Rectal smooth muscle tissue (tissue), 1 donor: ENCODE data around the gene UNKL.
"Not testable (repeated sequence)": the region's sequence is repeated elsewhere in the genome, so short reads cannot be mapped to it uniquely, and the experiment has no call there.

Source experiments
- H3K27ac ChIP-seq: one replicate; pipeline ENCODE4 v1.7.0; 2013; ENCODE audit warnings: low read depth, low read length, inconsistent platforms
- H3K27me3 ChIP-seq: one replicate; pipeline ENCODE4 v1.7.0; 2013; ENCODE audit warnings: low read length; ENCODE audit not compliant: control insufficient read depth, insufficient read depth
- H3K36me3 ChIP-seq: one replicate; pipeline ENCODE4 v1.7.0; 2013; ENCODE audit warnings: low read length; ENCODE audit not compliant: control insufficient read depth, insufficient read depth
- H3K4me1 ChIP-seq: one replicate; pipeline ENCODE4 v1.7.0; 2013; ENCODE audit warnings: low read length; ENCODE audit not compliant: control insufficient read depth, insufficient read depth
- H3K4me3 ChIP-seq: one replicate; pipeline ENCODE4 v1.7.0; 2013; ENCODE audit warnings: low read length
- H3K9ac ChIP-seq: one replicate; pipeline ENCODE4 v1.7.0; 2013; ENCODE audit warnings: low read length

Gene UNKL

DNA sequence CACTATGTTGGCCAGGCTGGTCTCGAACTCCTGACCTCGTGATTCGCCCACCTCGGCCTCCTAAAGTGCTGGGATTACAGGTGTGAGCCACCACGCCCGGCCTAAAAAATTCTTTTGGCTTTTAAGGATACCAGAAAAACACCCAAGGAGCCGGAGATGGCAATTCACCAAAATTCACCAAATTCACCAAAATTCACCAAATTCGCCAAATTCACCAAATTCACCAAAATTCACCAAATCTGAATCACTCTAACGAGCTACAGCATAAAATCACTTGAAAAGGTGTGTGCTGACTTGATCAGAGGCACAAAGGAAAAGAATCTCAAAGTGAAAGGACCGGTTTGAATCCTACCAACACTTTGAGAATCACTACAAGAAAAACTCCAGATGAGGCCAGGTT, 85.5 kb downstream of the UNKL start:
- H3K27me3 ChIP-seq = peaks cover 16% of the 10 kb centered on the region
- not testable (repeated sequence) for H3K27ac ChIP-seq, H3K36me3 ChIP-seq, H3K4me3 ChIP-seq, H3K4me1 ChIP-seq, H3K9ac ChIP-seq

DNA sequence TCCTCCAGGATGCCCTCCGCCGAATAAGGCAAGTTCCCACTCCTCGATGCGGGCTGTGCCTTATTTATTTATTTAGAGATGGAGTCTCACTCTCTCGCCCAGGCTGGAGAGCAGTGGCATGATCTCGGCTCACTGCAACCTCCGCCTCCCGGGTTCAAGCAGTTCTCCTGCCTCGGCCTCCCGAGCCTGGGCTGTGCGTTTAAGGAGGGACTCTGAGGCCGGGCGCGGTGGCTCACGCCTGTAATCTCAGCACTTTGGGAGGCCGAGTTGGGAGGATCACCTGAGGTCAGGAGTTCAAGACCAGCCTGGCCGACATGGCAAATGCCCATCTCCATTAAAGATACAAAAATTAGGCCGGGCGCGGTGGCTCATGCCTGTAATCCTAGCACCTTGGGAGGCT, 86.4 kb downstream of the UNKL start:
- H3K27ac ChIP-seq, H3K36me3 ChIP-seq, H3K9ac ChIP-seq, H3K4me3 ChIP-seq, H3K4me1 ChIP-seq: not testable (repeated sequence)
- peaks cover 13% of the 10 kb centered on the region for H3K27me3 ChIP-seq

DNA sequence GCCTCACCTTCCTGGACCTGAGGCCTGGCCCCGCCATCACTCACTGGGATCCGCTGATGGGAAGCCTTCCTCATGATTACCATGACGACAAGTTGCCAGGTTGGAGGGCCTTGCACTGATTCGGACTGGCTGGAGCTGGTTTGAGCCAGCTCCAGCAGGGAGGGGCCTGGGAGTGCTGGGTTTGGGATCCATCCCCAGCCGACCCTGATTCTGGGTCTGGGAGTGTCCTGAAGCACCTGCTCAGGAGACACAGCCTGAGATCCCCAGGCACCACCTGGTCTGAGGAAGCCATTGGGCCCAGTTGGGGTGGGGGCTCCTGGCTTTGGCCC, 86.9 kb downstream of the UNKL start:
- Histone ChIP-seq H3K9ac (no peak overlapping the region), H3K4me3 (no peak overlapping the region), H3K27me3 (peaks cover 10% of the 10 kb centered on the region), H3K4me1 (no peaks in the 10 kb centered on the region), H3K36me3 (peaks cover 9% of the 10 kb centered on the region), H3K27ac (no peak overlapping the region)

DNA sequence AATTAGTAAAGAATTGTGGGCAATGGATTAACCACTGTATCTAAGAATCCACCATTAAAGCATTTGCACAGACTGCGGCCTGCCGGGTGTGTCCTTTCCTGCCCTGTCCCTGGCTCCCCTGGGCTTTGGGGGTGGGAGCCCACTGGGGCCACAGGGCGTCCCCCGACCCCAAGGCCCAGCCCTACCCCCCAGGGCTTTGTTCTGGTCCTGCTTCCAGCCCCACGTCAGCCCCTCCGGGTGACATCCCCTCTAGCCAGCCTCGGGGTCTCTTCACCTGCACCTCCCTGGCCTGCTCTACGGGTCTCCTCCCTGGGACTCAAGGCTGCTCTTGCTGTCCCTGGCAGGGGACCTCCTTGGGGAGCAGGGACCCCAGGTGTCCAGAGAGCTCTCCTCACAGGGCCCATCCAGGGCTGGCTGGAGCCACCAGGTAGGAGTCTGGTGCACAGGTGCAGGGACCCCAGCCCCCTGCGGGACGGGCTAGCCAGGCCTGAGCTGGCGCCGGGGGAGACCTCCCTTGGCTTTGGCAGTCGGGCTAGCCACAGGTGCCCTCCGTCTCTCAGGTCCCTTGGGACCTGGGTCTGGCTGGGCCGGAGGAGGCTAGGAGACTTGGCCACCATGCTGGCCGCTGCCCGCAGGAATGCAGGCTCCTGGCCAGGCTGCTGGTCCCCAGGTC, 87.4 kb downstream of the UNKL start:
- no peak overlapping the region for H3K27ac ChIP-seq
- no peak overlapping the region for H3K9ac ChIP-seq
- no peak overlapping the region for H3K4me3 ChIP-seq
- H3K4me1 ChIP-seq = no peaks in the 10 kb centered on the region
- H3K27me3 ChIP-seq = peaks cover 7% of the 10 kb centered on the region
- peaks cover 9% of the 10 kb centered on the region for H3K36me3 ChIP-seq

DNA sequence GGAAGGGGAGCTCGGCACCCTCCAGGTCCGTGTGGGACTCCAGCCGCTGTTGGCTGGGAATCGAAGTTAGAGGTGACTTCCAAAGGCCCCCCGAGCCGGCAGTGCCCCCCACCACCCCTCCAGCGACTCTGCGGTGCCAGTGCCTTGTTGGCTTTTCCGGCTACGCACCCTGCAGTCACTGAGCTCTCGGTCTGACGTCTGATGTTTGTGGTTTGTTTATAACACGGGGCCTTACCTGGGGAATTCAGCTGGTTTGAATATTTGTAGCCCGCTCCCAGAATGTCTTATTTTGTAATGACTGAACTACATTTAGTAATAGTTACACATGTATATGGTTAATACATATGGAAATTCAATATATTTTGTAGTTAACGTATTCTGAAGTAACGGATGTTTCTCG, 88.1 kb downstream of the UNKL start:
- Histone ChIP-seq H3K4me1 (no peaks in the 10 kb centered on the region), H3K36me3 (peaks cover 14% of the 10 kb centered on the region), H3K4me3 (no peak overlapping the region), H3K27me3 (peaks cover 4% of the 10 kb centered on the region), H3K9ac (no peak overlapping the region), H3K27ac (no peak overlapping the region)

DNA sequence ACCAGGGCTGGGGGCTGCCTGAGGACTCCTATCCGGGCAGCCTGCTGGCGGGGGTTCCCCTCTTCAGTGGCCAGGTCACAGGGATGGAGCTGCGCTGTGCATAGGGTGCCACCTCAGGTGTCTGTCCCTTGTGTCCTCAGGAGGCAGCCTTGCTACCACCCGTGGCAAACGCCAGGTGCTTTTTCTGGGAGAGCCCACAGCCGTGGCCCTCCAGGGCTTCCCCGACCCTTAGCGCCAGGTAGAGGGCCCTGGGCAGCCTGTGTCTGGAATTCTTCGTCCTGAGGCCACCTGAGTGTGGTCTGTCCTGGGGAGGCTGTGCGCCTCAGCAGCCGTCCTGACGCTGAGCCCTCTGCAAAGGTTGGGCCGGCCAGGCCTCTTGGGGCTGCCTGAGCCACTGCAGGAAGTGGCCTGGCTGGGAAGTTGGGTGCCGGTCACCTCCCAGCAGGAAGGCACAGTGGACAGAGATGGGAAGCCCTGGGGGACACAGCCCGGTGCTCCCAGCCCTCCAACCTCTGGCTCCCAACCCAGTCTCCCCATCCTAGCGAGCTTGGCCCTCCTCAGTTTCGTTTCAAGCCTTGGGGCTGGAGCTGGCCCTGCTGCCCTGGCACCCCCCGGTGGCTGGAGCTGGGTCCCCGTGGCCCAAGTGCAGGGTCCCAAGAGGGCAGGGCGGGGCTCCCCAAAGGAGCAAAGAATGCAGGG, 88.7 kb downstream of the UNKL start:
- Histone ChIP-seq H3K4me1 (no peaks in the 10 kb centered on the region), H3K27me3 (no peaks in the 10 kb centered on the region), H3K9ac (no peak overlapping the region), H3K27ac (no peak overlapping the region), H3K36me3 (peaks cover 15% of the 10 kb centered on the region), H3K4me3 (no peak overlapping the region)

DNA sequence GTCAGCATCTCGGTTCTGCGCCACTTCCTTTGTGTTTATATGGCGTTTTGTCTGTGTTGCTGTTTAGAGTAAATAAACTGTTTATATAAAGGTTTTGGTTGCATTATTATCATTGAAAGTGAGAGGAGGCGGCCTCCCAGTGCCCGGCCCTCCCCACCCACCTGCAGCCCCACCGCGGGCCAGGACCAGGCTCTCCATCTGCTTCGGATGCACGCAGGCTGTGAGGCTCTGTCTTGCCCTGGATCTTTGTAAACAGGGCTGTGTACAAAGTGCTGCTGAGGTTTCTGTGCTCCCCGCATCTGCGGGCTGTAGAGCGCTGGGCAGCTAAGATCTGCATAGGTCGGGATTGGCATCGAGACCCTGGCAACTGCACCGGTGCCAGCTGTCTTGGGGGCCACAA, 89.2 kb downstream of the UNKL start:
- peaks cover 20% of the 10 kb centered on the region for H3K36me3 ChIP-seq
- H3K4me1 ChIP-seq = no peaks in the 10 kb centered on the region

DNA sequence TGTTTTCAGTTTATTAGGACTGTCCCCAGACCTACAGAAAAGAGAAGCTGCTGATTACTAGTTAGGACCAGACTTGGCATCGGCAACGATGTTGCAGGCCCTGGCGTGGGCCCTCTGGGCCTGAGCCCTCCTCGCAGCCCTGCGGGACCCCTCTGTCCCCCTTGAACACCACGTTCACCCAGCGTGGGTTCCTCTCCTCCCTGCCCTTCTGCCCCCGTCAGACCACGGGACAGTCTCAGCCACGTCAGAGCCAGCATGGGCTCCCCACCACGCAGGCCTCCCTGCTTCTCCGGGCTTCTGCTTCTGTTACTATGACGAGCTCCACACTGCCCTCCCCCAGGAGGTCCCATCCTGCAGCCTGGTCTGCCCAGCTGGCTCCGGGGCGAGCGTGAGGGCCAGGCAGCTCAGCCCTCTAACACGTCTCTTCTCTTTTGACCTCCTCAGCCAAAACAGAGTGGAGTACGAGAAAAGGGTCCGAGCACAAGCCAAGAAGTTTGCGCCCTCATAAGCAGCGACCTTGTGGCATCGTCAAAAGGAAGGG, 90.1 kb downstream of the UNKL start:
- H3K9ac ChIP-seq = no peak overlapping the region
- H3K4me3 ChIP-seq = no peak overlapping the region
- no peaks in the 10 kb centered on the region for H3K27me3 ChIP-seq
- no peaks in the 10 kb centered on the region for H3K4me1 ChIP-seq
- no peak overlapping the region for H3K27ac ChIP-seq
- peaks cover 29% of the 10 kb centered on the region for H3K36me3 ChIP-seq

More for the DNA sequence above, 89.2 kb downstream of the UNKL start:
- H3K9ac ChIP-seq = no peak overlapping the region
- no peaks in the 10 kb centered on the region for H3K27me3 ChIP-seq
- H3K4me3 ChIP-seq = no peak overlapping the region
- no peak overlapping the region for H3K27ac ChIP-seq

DNA sequence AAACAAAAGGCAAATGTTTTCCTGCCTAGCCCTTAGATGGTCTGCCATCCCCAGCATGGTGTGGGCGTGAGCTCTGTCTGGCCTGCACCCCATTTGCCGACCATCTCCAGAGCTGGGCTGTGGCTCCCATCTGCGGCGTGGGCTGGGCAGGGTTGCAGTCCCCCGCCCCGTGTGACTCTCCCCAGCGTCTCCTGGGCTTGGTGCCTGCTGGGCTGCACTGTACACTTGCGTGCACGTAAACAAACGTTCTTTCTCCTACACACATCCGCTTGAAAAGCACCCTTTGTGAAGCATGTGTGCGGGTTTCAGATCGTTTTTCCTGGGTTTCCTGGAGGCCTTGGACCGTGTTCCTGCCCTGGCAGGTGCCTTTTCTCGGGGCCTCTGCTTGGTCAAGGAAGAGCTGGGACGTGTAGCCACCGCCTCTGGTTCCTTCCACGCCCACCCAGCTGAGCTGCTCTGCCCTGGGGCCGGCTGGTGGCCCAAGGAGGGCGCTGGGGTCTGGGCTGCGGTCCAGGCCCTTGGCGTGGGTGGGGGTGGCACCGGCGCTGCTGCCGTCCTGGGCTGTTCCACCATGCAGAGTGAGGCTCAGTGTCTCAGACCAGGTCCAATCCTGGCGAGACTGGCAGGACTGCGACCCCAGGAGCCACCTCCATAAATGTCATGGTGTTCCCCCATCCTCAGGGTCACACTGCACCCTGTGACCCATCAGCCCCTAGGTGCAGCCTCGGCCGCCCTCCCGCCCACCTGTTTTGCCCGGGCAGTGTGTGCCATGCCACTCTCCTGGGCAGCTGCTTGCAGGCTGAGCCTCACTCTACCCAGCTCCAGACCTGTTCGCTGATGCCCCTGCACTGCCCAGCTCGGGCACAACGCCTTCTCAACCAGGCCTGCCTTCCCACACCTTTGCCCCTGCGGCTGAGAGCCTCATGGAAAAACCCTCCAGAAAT, 90.9 kb downstream of the UNKL start:
- Histone ChIP-seq H3K27me3 (no peaks in the 10 kb centered on the region), H3K4me3 (no peak overlapping the region), H3K9ac (no peak overlapping the region), H3K36me3 (peaks cover 36% of the 10 kb centered on the region), H3K27ac (no peak overlapping the region), H3K4me1 (no peaks in the 10 kb centered on the region)

DNA sequence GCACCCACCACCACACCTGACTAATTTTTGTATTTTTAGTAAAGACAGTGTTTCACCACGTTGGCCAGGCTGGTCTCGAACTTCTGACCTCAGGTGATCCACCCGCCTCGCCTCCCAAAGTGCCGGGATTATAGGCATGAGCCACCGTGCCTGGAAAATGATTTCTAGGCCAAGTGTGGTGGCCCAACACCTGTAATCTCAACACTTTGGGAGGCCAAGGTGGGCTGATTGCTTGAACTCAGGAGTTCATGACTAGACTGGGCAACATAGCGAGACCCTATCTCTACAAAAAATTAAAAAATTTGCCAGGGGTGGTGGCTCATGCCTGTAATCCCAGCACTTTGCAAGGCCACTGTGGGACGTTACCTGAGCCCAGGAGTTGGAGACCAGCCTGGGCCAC, 92.1 kb downstream of the UNKL start:
- H3K36me3 ChIP-seq = peaks cover 46% of the 10 kb centered on the region
- no peak overlapping the region for H3K27ac ChIP-seq
- H3K4me1 ChIP-seq = no peaks in the 10 kb centered on the region
- H3K9ac ChIP-seq = no peak overlapping the region
- H3K27me3 ChIP-seq = no peaks in the 10 kb centered on the region
- no peak overlapping the region for H3K4me3 ChIP-seq

DNA sequence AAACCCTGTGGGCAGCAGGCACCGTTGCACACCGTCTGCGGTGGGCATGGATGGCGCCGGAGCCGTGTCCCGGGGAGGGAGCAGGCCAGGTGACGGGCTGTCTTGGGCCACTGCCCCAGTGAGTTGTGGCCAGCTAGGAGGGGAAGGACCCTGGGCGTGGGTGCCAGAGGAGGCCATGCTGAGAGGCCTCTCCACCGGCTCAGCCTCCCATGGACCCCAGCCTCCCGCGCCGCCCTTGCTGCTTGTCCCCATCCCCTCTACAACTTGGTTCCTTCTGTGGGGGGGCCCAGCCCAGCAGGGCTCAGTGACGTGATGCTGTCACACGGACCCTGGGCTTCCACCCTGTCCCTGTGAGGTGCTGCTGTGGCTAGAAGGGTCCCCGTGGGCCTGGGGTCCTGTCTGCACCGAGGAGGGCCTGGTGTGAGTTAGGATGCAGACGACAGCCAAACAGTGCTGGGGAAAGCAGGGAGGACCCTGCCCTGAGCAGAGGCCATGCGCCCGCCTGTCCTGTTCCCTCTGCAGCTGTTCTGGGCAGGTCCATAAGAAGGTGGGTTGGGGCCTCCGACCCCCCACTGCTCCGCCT, 93.8 kb downstream of the UNKL start:
- Histone ChIP-seq H3K27me3 (no peaks in the 10 kb centered on the region), H3K36me3 (peaks cover 60% of the 10 kb centered on the region), H3K9ac (no peak overlapping the region), H3K4me1 (no peaks in the 10 kb centered on the region), H3K4me3 (no peak overlapping the region), H3K27ac (no peak overlapping the region)

DNA sequence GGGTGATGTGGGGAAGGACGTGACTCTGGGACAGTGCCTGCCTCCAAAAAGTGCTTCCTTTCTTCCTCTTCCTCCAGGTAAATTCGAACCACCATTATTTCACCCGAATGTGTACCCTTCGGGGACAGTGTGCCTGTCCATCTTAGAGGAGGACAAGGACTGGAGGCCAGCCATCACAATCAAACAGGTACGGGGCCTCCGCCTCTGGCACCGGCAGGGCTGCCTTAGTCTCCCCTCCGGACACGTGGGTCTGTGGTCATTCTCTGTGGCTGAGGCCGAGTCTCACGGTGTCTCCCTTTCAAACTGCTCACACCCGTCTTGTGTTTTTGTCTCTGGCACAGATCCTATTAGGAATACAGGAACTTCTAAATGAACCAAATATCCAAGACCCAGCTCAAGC, 94.4 kb downstream of the UNKL start:
- H3K4me3 ChIP-seq = no peak overlapping the region
- no peak overlapping the region for H3K27ac ChIP-seq
- no peaks in the 10 kb centered on the region for H3K27me3 ChIP-seq
- H3K36me3 ChIP-seq = peaks cover 66% of the 10 kb centered on the region
- H3K4me1 ChIP-seq = no peaks in the 10 kb centered on the region
- no peak overlapping the region for H3K9ac ChIP-seq
